C4-2B (cell line): Measurements from ENCODE around the gene MYRFL.

Source experiments
- H3K27ac ChIP-seq: fragments of 450-650 bp; 2 replicates; pipeline ENCODE4 v1.5.1; 2017
- ZFX ChIP-seq: fragments of 450-650 bp; IDR thresholded peaks from 2 replicates; pipeline ENCODE4 v1.6.1; 2017
- TF ChIP-seq, protein P1 (sequence below): fragments of 450-650 bp; conservative IDR thresholded peaks from 2 replicates; pipeline ENCODE4 v1.5.1; 2017; ENCODE audit warnings: mild to moderate bottlenecking

Gene MYRFL

DNA sequence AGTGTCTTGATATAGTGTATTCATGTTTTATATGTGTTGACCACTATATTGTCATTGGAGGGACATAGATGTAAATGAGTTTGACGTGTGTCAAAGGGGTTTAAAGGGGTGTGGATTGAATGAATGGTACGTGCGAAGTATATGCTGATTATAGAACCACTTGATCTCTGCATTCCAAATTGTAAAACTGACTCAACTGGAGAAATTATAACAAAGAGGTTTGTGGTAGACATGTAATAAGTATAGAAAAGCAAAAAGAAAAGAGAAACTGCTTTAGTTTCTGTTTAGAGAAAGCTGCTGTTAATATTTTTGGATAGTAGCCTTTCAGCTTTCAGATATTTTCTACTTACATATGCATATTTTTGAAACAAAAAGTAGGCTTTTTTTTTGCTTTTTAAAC lies 8.9 kb upstream of the MYRFL start:
- TF ChIP-seq ZFX, result no peak
- TF ChIP-seq, protein P1, sequence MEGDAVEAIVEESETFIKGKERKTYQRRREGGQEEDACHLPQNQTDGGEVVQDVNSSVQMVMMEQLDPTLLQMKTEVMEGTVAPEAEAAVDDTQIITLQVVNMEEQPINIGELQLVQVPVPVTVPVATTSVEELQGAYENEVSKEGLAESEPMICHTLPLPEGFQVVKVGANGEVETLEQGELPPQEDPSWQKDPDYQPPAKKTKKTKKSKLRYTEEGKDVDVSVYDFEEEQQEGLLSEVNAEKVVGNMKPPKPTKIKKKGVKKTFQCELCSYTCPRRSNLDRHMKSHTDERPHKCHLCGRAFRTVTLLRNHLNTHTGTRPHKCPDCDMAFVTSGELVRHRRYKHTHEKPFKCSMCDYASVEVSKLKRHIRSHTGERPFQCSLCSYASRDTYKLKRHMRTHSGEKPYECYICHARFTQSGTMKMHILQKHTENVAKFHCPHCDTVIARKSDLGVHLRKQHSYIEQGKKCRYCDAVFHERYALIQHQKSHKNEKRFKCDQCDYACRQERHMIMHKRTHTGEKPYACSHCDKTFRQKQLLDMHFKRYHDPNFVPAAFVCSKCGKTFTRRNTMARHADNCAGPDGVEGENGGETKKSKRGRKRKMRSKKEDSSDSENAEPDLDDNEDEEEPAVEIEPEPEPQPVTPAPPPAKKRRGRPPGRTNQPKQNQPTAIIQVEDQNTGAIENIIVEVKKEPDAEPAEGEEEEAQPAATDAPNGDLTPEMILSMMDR, result no peak
- H3K27ac ChIP-seq, result no peak overlapping the region

DNA sequence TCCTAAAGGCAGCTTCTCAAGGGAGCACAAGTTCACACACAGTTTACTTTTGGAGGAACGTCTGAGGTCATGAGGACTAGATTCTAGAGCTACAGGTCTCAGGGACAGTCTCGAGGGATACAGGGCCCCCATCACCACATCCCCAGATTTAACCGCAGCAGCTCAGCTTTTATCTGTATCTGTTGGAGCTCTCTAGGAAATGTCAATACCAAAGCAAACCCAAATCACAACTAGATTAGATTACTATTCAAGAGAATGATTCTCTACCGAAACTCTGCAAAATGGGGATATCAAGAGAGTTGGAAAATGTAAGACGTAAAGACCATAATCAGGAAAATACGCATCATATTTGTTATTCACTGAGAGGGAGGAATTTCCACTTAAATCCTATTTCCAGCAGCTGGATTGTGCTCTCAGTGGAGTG lies 4.0 kb upstream of the MYRFL start:
- TF ChIP-seq, protein P1, result no peak
- no peak for TF ChIP-seq ZFX
- H3K27ac ChIP-seq, result no peak overlapping the region

GRCh38 chr12:69821456-69822159 lies 3.4 kb upstream of the MYRFL start:
- TF ChIP-seq ZFX, result no peak
- TF ChIP-seq, protein P1, result no peak
- no peak overlapping the region for H3K27ac ChIP-seq

DNA sequence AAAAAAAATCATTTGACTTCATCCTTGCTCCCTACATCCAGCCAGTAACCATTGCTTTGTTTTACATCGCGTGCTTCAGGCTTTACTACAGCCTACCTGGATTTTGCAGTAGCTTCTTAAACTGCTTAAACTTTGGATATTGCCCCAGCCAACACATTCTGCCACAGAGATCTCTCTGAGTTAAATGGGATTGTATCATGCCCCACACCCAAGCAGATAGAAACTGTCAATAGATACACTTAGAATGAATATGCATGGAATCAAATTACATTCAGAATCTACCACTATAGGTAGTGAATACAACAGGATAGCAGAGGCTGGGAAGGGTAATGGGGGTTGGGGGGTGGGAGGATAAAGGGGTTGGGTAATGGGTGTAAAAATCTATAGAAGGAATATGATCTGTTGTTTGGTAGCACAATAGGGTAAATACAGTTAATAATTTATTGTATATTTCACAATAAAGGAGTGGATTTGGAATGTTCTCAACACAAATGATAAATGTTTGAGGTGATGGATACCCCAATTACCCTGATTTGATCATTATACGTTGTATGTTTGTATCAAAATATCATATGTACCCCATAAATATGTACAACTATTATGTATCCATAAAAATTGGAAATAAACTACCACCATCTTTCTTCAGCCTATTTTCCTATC lies 2.7 kb upstream of the MYRFL start:
- TF ChIP-seq, protein P1, result no peak
- TF ChIP-seq ZFX, result no peak

DNA sequence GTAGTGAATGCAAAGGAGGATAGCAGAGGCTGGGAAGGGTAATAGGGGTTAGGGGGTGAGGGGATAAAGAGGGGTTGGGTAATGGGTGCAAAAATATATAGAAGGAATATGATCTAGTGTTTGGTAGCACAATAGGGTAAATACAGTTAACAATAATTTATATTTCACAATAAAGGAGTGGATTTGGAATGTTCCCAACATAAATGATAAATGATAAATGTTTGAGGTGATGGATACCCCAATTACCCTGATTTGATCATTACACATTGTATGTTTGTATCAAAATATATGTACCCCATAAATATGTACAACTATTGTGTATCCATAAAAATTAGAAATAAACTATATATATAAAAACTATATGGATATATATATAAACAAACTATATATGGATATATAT lies 999 bp upstream of the MYRFL start:
- TF ChIP-seq, protein P1, result no peak
- no peak for TF ChIP-seq ZFX
- H3K27ac ChIP-seq, result no peak overlapping the region

More for the DNA sequence above, 2.7 kb upstream of the MYRFL start:
- no peak overlapping the region for H3K27ac ChIP-seq

DNA sequence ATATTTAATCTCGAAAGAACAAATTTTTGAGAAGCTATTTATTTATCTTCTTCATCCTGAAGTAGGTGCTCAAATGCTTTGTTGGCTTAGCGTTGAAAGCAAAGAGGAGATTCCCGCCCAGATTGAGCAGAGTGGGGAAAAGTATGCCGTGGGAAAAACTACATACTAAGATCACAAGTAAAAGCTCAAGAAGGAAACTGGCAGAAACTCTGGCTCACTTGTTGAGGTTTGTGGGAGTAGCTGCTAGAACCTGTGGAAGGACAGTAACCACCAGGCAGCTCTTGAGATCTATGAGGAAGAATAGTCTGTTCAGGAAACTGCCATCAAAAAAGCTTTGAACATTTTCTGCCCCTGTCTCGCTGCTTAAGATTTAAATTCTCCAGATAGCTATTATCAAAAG lies 3.9 kb downstream of the MYRFL start:
- no peak overlapping the region for H3K27ac ChIP-seq
- TF ChIP-seq ZFX, result no peak
- TF ChIP-seq, protein P1, result no peak

GRCh38 chr12:69833696-69834095 lies 8.7 kb downstream of the MYRFL start:
- no peak overlapping the region for H3K27ac ChIP-seq
- TF ChIP-seq ZFX, result no peak
- TF ChIP-seq, protein P1, result no peak
